Measurements from ENCODE around the gene SNX10. TPM values are rescaled to one million over a fixed set of nuclear protein-coding genes. Genes with fewer than 3 reads are reported as not detected.

Gene SNX10
- total RNA-seq, 1 donor from 2014 or later: 0.53 TPM

- DNase-seq (ENCODE audit: low read depth) (no peak), FAIRE-seq (no peak)
These were observed 52.2 kb downstream of the SNX10 start for GRCh38 chr7:26343837-26344236.

DNA sequence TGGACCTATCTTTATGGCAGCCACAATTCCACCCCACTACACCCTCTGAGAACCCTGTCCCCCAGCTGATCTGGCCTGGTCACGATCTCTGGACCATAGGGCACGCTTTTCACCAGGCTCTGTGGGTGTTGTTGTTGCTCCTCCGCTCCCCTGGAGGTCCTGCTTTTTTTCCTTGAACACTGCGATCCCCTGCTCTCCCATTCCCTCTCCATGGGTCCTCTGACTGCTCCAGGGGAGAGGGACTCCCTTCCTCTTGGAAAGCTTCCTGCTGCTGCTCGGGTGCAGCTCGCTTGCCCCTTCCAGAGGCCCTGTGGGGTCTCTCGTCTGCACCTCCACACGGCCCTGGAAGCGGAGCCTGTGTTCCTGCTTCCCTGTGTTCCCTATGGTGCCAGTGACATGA lies 53.5 kb downstream of the SNX10 start:
- no peaks in the 10 kb centered on the region for H3K27me3 ChIP-seq (ENCODE audit: control insufficient read depth, insufficient read depth, low read length)
- FAIRE-seq (no peak), DNase-seq (ENCODE audit: low read depth) (no peak)
- no peaks in the 10 kb centered on the region for H3K36me3 ChIP-seq (ENCODE audit: control insufficient read depth, insufficient read depth, low read length)
- H3K4me3 ChIP-seq (ENCODE audit: low read depth, low read length): no peak overlapping the region
- no peak for TF ChIP-seq CTCF (IDR thresholded peaks at IDR 0.05; ENCODE audit: insufficient read depth, low read length, severe bottlenecking)

More at GRCh38 chr7:26343837-26344236, 52.2 kb downstream of the SNX10 start:
- Histone ChIP-seq H3K27me3 (ENCODE audit: control insufficient read depth, insufficient read depth, low read length) (no peaks in the 10 kb centered on the region), H3K36me3 (ENCODE audit: control insufficient read depth, insufficient read depth, low read length) (no peaks in the 10 kb centered on the region), H3K4me3 (ENCODE audit: low read depth, low read length) (no peak overlapping the region)
- TF ChIP-seq CTCF (IDR thresholded peaks at IDR 0.05; ENCODE audit: insufficient read depth, low read length, severe bottlenecking): no peak

DNA sequence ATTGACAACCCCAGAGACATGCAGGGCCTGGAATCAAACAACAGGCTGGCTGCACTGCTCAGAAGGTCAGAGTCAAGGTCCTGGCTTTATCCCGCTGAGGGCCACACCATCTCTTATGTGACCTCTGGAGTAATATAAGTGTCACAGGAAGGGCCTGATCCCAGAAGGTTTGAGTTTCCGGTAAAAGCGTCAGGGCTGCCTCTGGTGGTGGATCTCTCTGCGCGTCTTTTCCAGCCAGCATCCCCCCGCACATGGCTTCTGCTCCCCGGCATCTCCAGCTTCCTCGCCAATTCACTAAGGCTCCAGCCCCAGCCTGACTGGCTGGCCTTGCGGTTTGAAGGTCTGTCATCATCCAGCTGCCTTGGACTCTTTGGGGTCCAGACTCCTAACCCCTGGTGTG lies 54.2 kb downstream of the SNX10 start:
- no peak for TF ChIP-seq CTCF (IDR thresholded peaks at IDR 0.05; ENCODE audit: insufficient read depth, low read length, severe bottlenecking)
- Histone ChIP-seq H3K4me3 (ENCODE audit: low read depth, low read length) (no peak overlapping the region), H3K36me3 (ENCODE audit: control insufficient read depth, insufficient read depth, low read length) (no peaks in the 10 kb centered on the region), H3K27me3 (ENCODE audit: control insufficient read depth, insufficient read depth, low read length) (no peaks in the 10 kb centered on the region)
- FAIRE-seq (no peak), DNase-seq (ENCODE audit: low read depth) (no peak)

DNA sequence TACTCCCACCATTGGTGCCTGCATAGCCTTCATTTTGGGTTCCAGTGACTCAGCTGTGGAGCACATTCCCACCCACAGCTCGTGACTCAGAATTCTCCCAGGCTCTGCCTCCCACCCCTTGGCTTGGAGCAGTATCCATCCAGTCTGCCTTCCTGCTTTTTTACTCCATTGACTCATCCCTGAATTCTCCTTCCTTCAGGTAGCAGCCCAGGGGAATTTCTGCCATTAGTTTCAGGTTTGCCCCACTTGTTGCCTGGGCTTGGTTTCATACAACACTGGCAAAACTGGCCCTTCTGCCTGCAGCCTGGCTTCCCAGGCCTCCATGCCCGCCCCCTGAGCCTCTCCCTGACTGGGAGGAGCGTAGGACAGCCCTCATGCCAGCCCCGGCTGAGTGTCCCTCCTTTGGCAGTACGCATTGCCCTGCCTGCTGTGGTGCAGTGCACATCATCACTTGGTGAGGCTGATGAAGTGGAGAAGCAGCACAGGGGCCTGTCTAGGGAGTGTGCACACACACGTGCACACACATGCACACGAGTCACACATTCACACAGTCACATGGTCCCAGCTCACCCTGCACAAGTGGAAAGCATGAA lies 55.0 kb downstream of the SNX10 start:
- peak; percentile 96 for DNase-seq (ENCODE audit: low read depth)
- no peaks in the 10 kb centered on the region for H3K27me3 ChIP-seq (ENCODE audit: control insufficient read depth, insufficient read depth, low read length)
- FAIRE-seq: no peak
- no peak for TF ChIP-seq CTCF (IDR thresholded peaks at IDR 0.05; ENCODE audit: insufficient read depth, low read length, severe bottlenecking)
- H3K4me3 ChIP-seq (ENCODE audit: low read depth, low read length): no peak overlapping the region
- H3K36me3 ChIP-seq (ENCODE audit: control insufficient read depth, insufficient read depth, low read length): no peaks in the 10 kb centered on the region

DNA sequence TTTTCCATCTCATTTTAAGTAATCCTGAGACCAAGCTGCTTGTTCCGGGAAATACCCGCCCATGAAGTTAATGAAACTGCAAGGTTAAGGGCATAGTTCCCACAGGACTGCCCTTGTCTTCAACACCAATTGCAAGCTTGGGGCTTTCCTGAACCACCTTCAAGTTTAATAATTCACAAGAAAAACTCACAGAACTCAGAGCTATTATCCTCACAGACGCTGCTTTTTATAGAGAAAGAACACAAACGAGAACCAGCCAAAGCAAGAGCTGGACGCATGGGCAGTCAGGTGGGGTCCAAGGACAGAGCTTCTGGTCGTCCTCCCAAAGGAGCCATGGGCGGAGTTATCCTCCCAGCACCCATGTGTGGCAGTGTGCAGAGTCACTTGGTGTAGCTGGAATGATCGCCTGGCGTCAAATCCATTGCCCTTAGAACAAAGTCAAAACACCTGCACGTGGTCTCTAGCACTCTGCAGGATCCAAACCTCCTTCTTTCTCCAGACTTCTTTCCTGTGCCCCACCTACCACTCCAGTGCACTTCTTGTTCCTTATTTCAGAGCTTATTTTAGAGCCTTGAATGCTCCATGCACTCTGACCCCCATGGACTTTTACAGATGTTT lies 56.7 kb downstream of the SNX10 start:
- H3K4me3 ChIP-seq (ENCODE audit: low read depth, low read length): no peak overlapping the region
- no peaks in the 10 kb centered on the region for H3K36me3 ChIP-seq (ENCODE audit: control insufficient read depth, insufficient read depth, low read length)
- TF ChIP-seq CTCF (IDR thresholded peaks at IDR 0.05; ENCODE audit: insufficient read depth, low read length, severe bottlenecking): no peak
- no peak for DNase-seq (ENCODE audit: low read depth)
- H3K27me3 ChIP-seq (ENCODE audit: control insufficient read depth, insufficient read depth, low read length): no peaks in the 10 kb centered on the region
- no peak for FAIRE-seq
